ENCODE data around the gene SRGAP3.

DNA sequence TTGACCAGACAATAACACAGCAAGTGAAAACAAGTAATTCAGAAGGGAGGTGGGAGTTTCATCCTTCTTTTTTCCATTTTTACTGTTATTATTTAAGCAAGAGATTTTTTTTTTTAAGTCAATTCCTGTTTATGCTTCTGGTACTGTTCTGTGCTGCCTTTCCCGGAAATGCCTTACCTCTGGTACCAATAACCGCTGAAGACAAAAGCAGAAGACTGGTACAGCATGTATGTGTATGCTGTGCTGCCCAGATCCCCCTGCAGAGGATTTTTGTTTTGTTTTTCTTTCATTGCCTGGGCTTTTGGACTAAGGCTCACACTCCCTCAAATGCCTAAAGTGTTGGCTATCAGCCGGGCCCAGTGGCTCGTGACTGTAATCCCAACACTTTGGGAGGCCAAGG, 21.3 kb upstream of the SRGAP3 start:
- no peak for TF ChIP-seq TEAD4 (CRISPR knock-in tag; IDR thresholded peaks at IDR 0.05)
- no peak for TF ChIP-seq RORB (CRISPR knock-in tag; IDR thresholded peaks at IDR 0.05)
- TF ChIP-seq CTCF (IDR thresholded peaks at IDR 0.05) = no peak
- TF ChIP-seq ZNF138 (CRISPR knock-in tag; conservative IDR thresholded peaks at IDR 0.05) = no peak
- TF ChIP-seq, protein P1, sequence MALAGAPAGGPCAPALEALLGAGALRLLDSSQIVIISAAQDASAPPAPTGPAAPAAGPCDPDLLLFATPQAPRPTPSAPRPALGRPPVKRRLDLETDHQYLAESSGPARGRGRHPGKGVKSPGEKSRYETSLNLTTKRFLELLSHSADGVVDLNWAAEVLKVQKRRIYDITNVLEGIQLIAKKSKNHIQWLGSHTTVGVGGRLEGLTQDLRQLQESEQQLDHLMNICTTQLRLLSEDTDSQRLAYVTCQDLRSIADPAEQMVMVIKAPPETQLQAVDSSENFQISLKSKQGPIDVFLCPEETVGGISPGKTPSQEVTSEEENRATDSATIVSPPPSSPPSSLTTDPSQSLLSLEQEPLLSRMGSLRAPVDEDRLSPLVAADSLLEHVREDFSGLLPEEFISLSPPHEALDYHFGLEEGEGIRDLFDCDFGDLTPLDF (CRISPR knock-in tag; IDR thresholded peaks at IDR 0.05) = no peak
- TF ChIP-seq FOXJ3 (CRISPR knock-in tag; IDR thresholded peaks at IDR 0.05; ENCODE audit: borderline replicate concordance) = no peak
- no peak for TF ChIP-seq NR2C2 (CRISPR knock-in tag; IDR thresholded peaks at IDR 0.05)
- TF ChIP-seq OVOL2 (CRISPR knock-in tag; IDR thresholded peaks at IDR 0.05; ENCODE audit: borderline replicate concordance) = no peak
- TF ChIP-seq ATF6 (CRISPR knock-in tag; IDR thresholded peaks at IDR 0.05) = no peak

Data from WTC11 (cell line).